ENCODE data around the gene IL18R1. TPM values are rescaled to one million over a fixed set of nuclear protein-coding genes. Genes with fewer than 3 reads are reported as not detected.

IL18R1 gene
- total RNA-seq, 1 experiment from 2014 or later, result 1.5 TPM

DNA sequence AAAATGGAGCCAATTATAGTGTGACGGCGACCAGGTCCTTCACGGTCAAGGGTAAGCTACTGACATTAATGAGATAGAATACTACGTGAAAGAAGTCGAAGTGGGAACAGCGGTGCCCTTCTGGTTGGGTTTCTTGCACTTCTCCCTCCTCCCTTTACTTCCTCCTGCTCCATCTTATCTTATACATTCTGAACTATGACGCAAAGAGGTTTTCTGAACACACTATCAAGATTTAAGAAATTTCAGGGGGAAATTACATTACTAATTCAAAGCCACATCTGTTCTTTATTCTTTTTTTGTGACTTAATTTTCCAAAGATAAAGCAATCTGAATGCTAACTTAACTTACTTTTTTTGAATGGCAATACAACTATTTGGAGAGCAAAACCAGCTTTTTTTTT is 14.8 kb upstream of the IL18R1 start:
- no peak for DNase-seq
- CTCF ChIA-PET, result interaction anchor here (0.5 kb wide), 1 partner anchor 15 kb away, joined by 4 read pairs; no protein-coding TSS in a partner anchor
- intact Hi-C loops (cut with micrococcal nuclease; ENCODE audit: unreplicated experiment), result no loop called here
- TF ChIP-seq, protein P1, sequence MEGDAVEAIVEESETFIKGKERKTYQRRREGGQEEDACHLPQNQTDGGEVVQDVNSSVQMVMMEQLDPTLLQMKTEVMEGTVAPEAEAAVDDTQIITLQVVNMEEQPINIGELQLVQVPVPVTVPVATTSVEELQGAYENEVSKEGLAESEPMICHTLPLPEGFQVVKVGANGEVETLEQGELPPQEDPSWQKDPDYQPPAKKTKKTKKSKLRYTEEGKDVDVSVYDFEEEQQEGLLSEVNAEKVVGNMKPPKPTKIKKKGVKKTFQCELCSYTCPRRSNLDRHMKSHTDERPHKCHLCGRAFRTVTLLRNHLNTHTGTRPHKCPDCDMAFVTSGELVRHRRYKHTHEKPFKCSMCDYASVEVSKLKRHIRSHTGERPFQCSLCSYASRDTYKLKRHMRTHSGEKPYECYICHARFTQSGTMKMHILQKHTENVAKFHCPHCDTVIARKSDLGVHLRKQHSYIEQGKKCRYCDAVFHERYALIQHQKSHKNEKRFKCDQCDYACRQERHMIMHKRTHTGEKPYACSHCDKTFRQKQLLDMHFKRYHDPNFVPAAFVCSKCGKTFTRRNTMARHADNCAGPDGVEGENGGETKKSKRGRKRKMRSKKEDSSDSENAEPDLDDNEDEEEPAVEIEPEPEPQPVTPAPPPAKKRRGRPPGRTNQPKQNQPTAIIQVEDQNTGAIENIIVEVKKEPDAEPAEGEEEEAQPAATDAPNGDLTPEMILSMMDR (IDR thresholded peaks at IDR 0.05; ENCODE audit: unreplicated experiment), result no peak
- Mint-ChIP-seq H3K27ac (ENCODE audit: unreplicated experiment) (no peak overlapping the region), H3K9me3 (ENCODE audit: low read depth, unreplicated experiment) (no peaks in the 10 kb centered on the region), H3K36me3 (ENCODE audit: insufficient read depth, unreplicated experiment) (no peaks in the 10 kb centered on the region), H3K4me3 (ENCODE audit: low read depth, unreplicated experiment) (no peak overlapping the region), H3K27me3 (ENCODE audit: unreplicated experiment) (no peaks in the 10 kb centered on the region), H3K4me1 (ENCODE audit: low read depth, unreplicated experiment) (no peaks in the 10 kb centered on the region)
- no TSS peak for BruUV-seq (replicated peaks)

DNA sequence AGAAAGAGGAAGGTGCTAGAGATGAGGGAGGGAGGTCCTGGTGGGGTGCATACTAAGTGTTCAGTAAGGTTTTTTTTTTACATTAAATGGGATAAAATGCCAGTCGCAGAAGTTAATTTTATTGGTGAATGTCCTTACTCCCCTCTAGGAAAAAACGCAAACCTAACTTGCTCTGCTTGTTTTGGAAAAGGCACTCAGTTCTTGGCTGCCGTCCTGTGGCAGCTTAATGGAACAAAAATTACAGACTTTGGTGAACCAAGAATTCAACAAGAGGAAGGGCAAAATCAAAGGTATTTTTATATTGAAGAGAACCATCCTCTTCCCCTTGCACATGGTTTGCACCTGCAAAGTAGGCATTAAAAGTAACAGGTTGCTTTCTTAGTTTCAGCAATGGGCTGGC is 12.7 kb upstream of the IL18R1 start:
- no peaks in the 10 kb centered on the region for H3K9me3 Mint-ChIP-seq (ENCODE audit: low read depth, unreplicated experiment)
- H3K4me3 Mint-ChIP-seq (ENCODE audit: low read depth, unreplicated experiment), result no peak overlapping the region
- TF ChIP-seq, protein P1 (IDR thresholded peaks at IDR 0.05; ENCODE audit: unreplicated experiment), result no peak
- no peaks in the 10 kb centered on the region for H3K36me3 Mint-ChIP-seq (ENCODE audit: insufficient read depth, unreplicated experiment)
- H3K27ac Mint-ChIP-seq (ENCODE audit: unreplicated experiment), result no peak overlapping the region
- peaks cover 13% of the 10 kb centered on the region for H3K27me3 Mint-ChIP-seq (ENCODE audit: unreplicated experiment)
- intact Hi-C loops (cut with micrococcal nuclease; ENCODE audit: unreplicated experiment), result no loop called here
- no peaks in the 10 kb centered on the region for H3K4me1 Mint-ChIP-seq (ENCODE audit: low read depth, unreplicated experiment)
- no peak for DNase-seq
- CTCF ChIA-PET, result no interaction called here
- no TSS peak for BruUV-seq (replicated peaks)

DNA sequence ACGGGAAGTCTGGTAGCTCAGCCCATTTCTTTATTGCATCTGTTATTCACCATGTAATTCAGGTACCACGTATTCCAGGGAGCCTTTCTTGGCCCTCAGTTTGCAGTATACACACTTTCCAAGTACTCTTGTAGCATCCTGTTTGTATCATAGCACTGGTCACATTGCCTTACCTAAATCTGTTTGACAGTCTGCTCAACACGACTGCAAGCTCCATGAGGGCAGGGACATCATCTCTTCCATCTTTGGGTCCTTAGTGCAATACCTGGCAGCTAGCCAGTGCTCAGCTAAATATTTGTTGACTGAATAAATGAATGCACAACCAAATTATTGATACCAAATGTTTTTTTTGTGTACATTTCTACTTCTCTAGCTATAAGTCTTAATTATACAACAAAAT is 11.2 kb upstream of the IL18R1 start:
- no TSS peak for BruUV-seq (replicated peaks)
- H3K4me1 Mint-ChIP-seq (ENCODE audit: low read depth, unreplicated experiment), result no peaks in the 10 kb centered on the region
- DNase-seq, result no peak
- peaks cover 28% of the 10 kb centered on the region for H3K27me3 Mint-ChIP-seq (ENCODE audit: unreplicated experiment)
- intact Hi-C loops (cut with micrococcal nuclease; ENCODE audit: unreplicated experiment), result no loop called here
- no peak overlapping the region for H3K4me3 Mint-ChIP-seq (ENCODE audit: low read depth, unreplicated experiment)
- CTCF ChIA-PET, result no interaction called here
- H3K27ac Mint-ChIP-seq (ENCODE audit: unreplicated experiment), result no peak overlapping the region
- H3K36me3 Mint-ChIP-seq (ENCODE audit: insufficient read depth, unreplicated experiment), result no peaks in the 10 kb centered on the region
- H3K9me3 Mint-ChIP-seq (ENCODE audit: low read depth, unreplicated experiment), result no peaks in the 10 kb centered on the region
- TF ChIP-seq, protein P1 (IDR thresholded peaks at IDR 0.05; ENCODE audit: unreplicated experiment), result no peak

DNA sequence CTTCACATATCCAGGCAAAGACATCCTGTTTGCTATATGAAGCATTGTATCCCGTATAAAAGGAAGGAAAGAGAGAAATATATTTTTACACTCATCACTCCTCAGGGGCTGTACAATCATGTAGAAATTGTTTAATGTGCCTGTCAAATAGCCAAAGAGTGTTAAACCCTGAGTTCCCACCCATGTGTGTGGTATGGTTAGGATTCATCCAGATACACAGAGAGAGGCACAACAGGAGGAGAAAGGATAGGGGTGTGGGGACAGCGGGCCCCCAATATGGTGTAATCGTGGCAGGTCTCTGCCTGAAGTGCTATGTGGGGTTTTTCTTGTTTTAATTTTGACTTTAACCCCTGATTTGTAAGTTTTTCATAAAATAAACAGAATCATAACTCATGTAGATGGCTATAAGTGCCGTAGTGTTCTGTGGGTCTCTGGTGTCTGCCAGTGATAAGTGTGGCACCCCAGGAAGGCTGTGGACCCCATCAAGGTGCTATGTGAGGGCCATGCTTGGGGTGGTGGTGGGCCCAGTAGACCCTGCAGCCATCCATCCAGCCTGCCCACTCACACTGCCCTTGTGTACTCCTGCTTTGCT is 10.2 kb upstream of the IL18R1 start:
- TF ChIP-seq, protein P1 (IDR thresholded peaks at IDR 0.05; ENCODE audit: unreplicated experiment), result no peak
- H3K4me1 Mint-ChIP-seq (ENCODE audit: low read depth, unreplicated experiment), result no peaks in the 10 kb centered on the region
- DNase-seq, result no peak
- no peak overlapping the region for H3K27ac Mint-ChIP-seq (ENCODE audit: unreplicated experiment)
- no peaks in the 10 kb centered on the region for H3K9me3 Mint-ChIP-seq (ENCODE audit: low read depth, unreplicated experiment)
- H3K27me3 Mint-ChIP-seq (ENCODE audit: unreplicated experiment), result peaks cover 39% of the 10 kb centered on the region
- CTCF ChIA-PET, result no interaction called here
- H3K36me3 Mint-ChIP-seq (ENCODE audit: insufficient read depth, unreplicated experiment), result no peaks in the 10 kb centered on the region
- H3K4me3 Mint-ChIP-seq (ENCODE audit: low read depth, unreplicated experiment), result no peak overlapping the region
- BruUV-seq (replicated peaks), result no TSS peak
- intact Hi-C loops (cut with micrococcal nuclease; ENCODE audit: unreplicated experiment), result no loop called here

Measured in Calu3 (cell line).